Sigmoid colon (tissue), 4 donors: Measurements from ENCODE around the gene TMEM63C.

Source experiments
- CTCF ChIP-seq, 4 experiments: fragments of 450-650 bp in 3 of 4; fragments of 200-600 bp in 1 of 4; IDR thresholded peaks; one replicate each; pipeline ENCODE4 v1.5.1; 2016 to 2019; ENCODE audit warnings: antibody characterized with exemption in 4 of 4, mild to moderate bottlenecking in 3 of 4, moderate library complexity in 2 of 4
- POLR2A ChIP-seq, 2 donors: fragments of 450-650 bp; IDR thresholded peaks; one replicate each; pipeline ENCODE4 v1.6.1; 2016; ENCODE audit warnings: antibody characterized with exemption in 2 of 2, mild to moderate bottlenecking in 2 of 2, moderate library complexity in 2 of 2
- POLR2AphosphoS5 ChIP-seq, 4 donors: sonication (generic); formaldehyde crosslinking; IDR thresholded peaks; one replicate each; pipeline ENCODE4 v1.6.1; 2017; ENCODE audit warnings: antibody characterized with exemption in 4 of 4

- TF ChIP-seq CTCF (IDR thresholded peaks at IDR 0.05) = no peak
- TF ChIP-seq POLR2AphosphoS5 (IDR thresholded peaks at IDR 0.05) = no peak
- TF ChIP-seq POLR2A (IDR thresholded peaks at IDR 0.05) = no peak
These were observed 18.0 kb downstream of the TMEM63C start for GRCh38 chr14:77199590-77199989.
